GM12878 (cell line): ENCODE measurements around the gene TEX50.

Source experiments
- BCL11A ChIP-seq: IDR thresholded peaks from 2 replicates; pipeline ENCODE4 v1.6.1; 2011; ENCODE audit warnings: low read depth, low read length
- CBX3 ChIP-seq: fragments of 200-600 bp; sonication (generic); IDR thresholded peaks from 2 replicates; pipeline ENCODE4 v1.6.1; 2016; ENCODE audit warnings: low read depth, borderline replicate concordance
- NFYB ChIP-seq: IDR thresholded peaks from 2 replicates; pipeline ENCODE4 v1.6.1; 2011; ENCODE audit warnings: low read depth, mild to moderate bottlenecking, low read length, improper control_type of control experiment, moderate library complexity; ENCODE audit not compliant: insufficient read depth
- POLR2A ChIP-seq: IDR thresholded peaks from 2 replicates; pipeline ENCODE4 v1.6.1; 2011; ENCODE audit warnings: low read depth, mild to moderate bottlenecking, low read length
- TF ChIP-seq, protein P1 (sequence below), 3 experiments: IDR thresholded peaks in 2 of 3; conservative IDR thresholded peaks in 1 of 3; 2 replicates each; pipeline ENCODE4 v1.5.1; 2011; ENCODE audit warnings: low read depth in 3 of 3, low read length in 3 of 3, mild to moderate bottlenecking in 3 of 3, control low read depth in 2 of 3, moderate library complexity in 2 of 3, inconsistent platforms in 1 of 3, mixed read lengths in 1 of 3; ENCODE audit not compliant: control insufficient read depth in 2 of 3, insufficient read depth in 1 of 3; ENCODE audit errors: extremely low read depth in 1 of 3

- no peak for TF ChIP-seq NFYB
- TF ChIP-seq CBX3: no peak
- TF ChIP-seq, protein P1, sequence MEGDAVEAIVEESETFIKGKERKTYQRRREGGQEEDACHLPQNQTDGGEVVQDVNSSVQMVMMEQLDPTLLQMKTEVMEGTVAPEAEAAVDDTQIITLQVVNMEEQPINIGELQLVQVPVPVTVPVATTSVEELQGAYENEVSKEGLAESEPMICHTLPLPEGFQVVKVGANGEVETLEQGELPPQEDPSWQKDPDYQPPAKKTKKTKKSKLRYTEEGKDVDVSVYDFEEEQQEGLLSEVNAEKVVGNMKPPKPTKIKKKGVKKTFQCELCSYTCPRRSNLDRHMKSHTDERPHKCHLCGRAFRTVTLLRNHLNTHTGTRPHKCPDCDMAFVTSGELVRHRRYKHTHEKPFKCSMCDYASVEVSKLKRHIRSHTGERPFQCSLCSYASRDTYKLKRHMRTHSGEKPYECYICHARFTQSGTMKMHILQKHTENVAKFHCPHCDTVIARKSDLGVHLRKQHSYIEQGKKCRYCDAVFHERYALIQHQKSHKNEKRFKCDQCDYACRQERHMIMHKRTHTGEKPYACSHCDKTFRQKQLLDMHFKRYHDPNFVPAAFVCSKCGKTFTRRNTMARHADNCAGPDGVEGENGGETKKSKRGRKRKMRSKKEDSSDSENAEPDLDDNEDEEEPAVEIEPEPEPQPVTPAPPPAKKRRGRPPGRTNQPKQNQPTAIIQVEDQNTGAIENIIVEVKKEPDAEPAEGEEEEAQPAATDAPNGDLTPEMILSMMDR (IDR thresholded peaks at IDR 0.05 in 2 of 3, conservative IDR thresholded peaks at IDR 0.05 in 1 of 3; ENCODE audit: control insufficient read depth in 2 of 3, extremely low read depth in 1 of 3, insufficient read depth in 1 of 3, low read depth in 3 of 3, low read length in 3 of 3): no peak
- no peak for TF ChIP-seq POLR2A
- TF ChIP-seq BCL11A: no peak
These were observed 4.0 kb downstream of the TEX50 start for GRCh38 chr1:173639102-173639501.
